ENCODE measurements around the gene OGFR. TPM values are rescaled to one million over a fixed set of nuclear protein-coding genes. Genes with fewer than 3 reads are reported as not detected.
A peak's percentile ranks its signal among the peaks of the same experiment; 100 is the strongest.

The OGFR gene
- total RNA-seq, 4 donors from 2014 or later = 32.1 to 54.1 (median 42.5) TPM

- peaks cover 40% of the 10 kb centered on the region for H3K4me1 ChIP-seq
- no peak overlapping the region for H3K27ac ChIP-seq
- no peak for TF ChIP-seq EP300 (IDR thresholded peaks at IDR 0.05)
- DNase-seq (ENCODE audit: low spot score in 2 of 2) = no peak
- 96% methylated on average over 3 of the region's 13 CpGs for WGBS
- no peaks in the 10 kb centered on the region for H3K9me3 ChIP-seq
- H3K36me3 ChIP-seq = peaks cover 51% of the 10 kb centered on the region
- no peak overlapping the region for H3K4me3 ChIP-seq
- peaks cover 39% of the 10 kb centered on the region for H3K27me3 ChIP-seq
These were observed 9.0 kb downstream of the OGFR start for GRCh38 chr20:62813588-62813987.

- H3K27ac ChIP-seq = no peak overlapping the region
These were observed 9.5 kb downstream of the OGFR start for GRCh38 chr20:62814060-62814708.

GRCh38 chr20:62814709-62815065, 10.1 kb downstream of the OGFR start:
- 37% methylated on average over 2 of the region's 12 CpGs for WGBS

More at GRCh38 chr20:62814060-62814708, 9.5 kb downstream of the OGFR start:
- TF ChIP-seq POLR2AphosphoS5 (IDR thresholded peaks at IDR 0.05) (no peak), CTCF (IDR thresholded peaks at IDR 0.05) (no peak), EP300 (IDR thresholded peaks at IDR 0.05) (no peak), POLR2A (IDR thresholded peaks at IDR 0.05) (no peak)
- DNase-seq (ENCODE audit: low spot score in 2 of 2) = no peak
- 67% methylated on average over 5 of the region's 13 CpGs for WGBS
- H3K4me1 ChIP-seq = peaks cover 46% of the 10 kb centered on the region
- H3K9me3 ChIP-seq = no peaks in the 10 kb centered on the region
- H3K36me3 ChIP-seq = peaks cover 48% of the 10 kb centered on the region
- peaks cover 41% of the 10 kb centered on the region for H3K27me3 ChIP-seq
- H3K4me3 ChIP-seq = no peak overlapping the region

GRCh38 chr20:62815066-62815991, 10.7 kb downstream of the OGFR start:
- Histone ChIP-seq H3K27ac (no peak overlapping the region), H3K4me1 (peaks cover 57% of the 10 kb centered on the region), H3K4me3 (no peak overlapping the region), H3K27me3 (peaks cover 41% of the 10 kb centered on the region), H3K9me3 (no peaks in the 10 kb centered on the region), H3K36me3 (peaks cover 36% of the 10 kb centered on the region)
- WGBS = 26% methylated on average over 19 of the region's 24 CpGs
- DNase-seq (ENCODE audit: low spot score in 2 of 2) = no peak
- TF ChIP-seq POLR2AphosphoS5 (IDR thresholded peaks at IDR 0.05) = no peak
- no peak for TF ChIP-seq POLR2A (IDR thresholded peaks at IDR 0.05)
- no peak for TF ChIP-seq EP300 (IDR thresholded peaks at IDR 0.05)
- no peak for TF ChIP-seq CTCF (IDR thresholded peaks at IDR 0.05)

More at GRCh38 chr20:62814709-62815065, 10.1 kb downstream of the OGFR start:
- no peak for DNase-seq (ENCODE audit: low spot score in 2 of 2)
- peaks cover 51% of the 10 kb centered on the region for H3K4me1 ChIP-seq
- peaks cover 41% of the 10 kb centered on the region for H3K27me3 ChIP-seq
- H3K36me3 ChIP-seq = peaks cover 42% of the 10 kb centered on the region
- TF ChIP-seq POLR2AphosphoS5 (IDR thresholded peaks at IDR 0.05) (no peak), CTCF (IDR thresholded peaks at IDR 0.05) (no peak), EP300 (IDR thresholded peaks at IDR 0.05) (no peak), POLR2A (IDR thresholded peaks at IDR 0.05) (no peak)
- H3K4me3 ChIP-seq = no peak overlapping the region
- no peaks in the 10 kb centered on the region for H3K9me3 ChIP-seq
- H3K27ac ChIP-seq = no peak overlapping the region

- 0% methylated on average over 10 of the region's 57 CpGs for WGBS
- Histone ChIP-seq H3K9me3 (no peaks in the 10 kb centered on the region), H3K27me3 (peaks cover 41% of the 10 kb centered on the region), H3K36me3 (peaks cover 27% of the 10 kb centered on the region), H3K4me1 (peaks cover 60% of the 10 kb centered on the region), H3K4me3 (peak overlapping the region; percentile 40), H3K27ac (no peak overlapping the region)
- DNase-seq (ENCODE audit: low spot score in 2 of 2) = no peak
- TF ChIP-seq POLR2A (IDR thresholded peaks at IDR 0.05) = no peak
- no peak for TF ChIP-seq POLR2AphosphoS5 (IDR thresholded peaks at IDR 0.05)
- TF ChIP-seq EP300 (IDR thresholded peaks at IDR 0.05) = no peak
- no peak for TF ChIP-seq CTCF (IDR thresholded peaks at IDR 0.05)
These were observed 11.6 kb downstream of the OGFR start for GRCh38 chr20:62816031-62816883.
